SU-DHL-6 (cell line): Measurements from ENCODE around the gene TPRX1.

Experiments used
- CTCF ChIP-seq: fragments of 200-600 bp; sonication (generic); IDR thresholded peaks from one replicate; pipeline ENCODE4 v1.5.1; 2017; ENCODE audit warnings: antibody characterized with exemption, mild to moderate bottlenecking, low read length, moderate library complexity; ENCODE audit not compliant: insufficient read depth, poor library complexity, severe bottlenecking
- EZH2phosphoT487 ChIP-seq: fragments of 200-600 bp; sonication (generic), shearing (Covaris generic); conservative IDR thresholded peaks from 2 replicates; pipeline ENCODE4 v1.6.1; 2018; ENCODE audit warnings: mild to moderate bottlenecking, antibody characterized with exemption, low read length, moderate library complexity, mixed read lengths

DNA sequence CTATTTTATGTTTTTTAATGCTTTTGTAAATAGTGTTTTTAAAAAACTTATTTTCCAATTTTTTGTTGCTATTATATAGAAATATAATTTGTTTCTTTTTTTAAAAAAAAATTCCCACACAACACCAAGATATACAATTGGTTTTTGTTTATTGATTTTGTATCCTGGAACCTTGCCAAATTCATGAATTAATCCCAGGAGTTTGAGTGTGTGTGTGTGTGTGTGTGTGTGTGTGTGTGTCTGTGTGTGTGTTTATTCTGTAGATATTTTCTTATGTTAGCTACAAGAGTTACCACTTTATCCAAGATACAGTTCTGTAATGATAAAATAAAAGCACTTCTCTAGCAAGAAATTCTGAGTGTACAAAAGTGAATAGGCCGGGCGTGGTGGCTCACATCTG lies 7.6 kb downstream of the TPRX1 start:
- TF ChIP-seq CTCF (no peak), EZH2phosphoT487 (no peak)
